Measurements from ENCODE around the gene OASL.

OASL gene

DNA sequence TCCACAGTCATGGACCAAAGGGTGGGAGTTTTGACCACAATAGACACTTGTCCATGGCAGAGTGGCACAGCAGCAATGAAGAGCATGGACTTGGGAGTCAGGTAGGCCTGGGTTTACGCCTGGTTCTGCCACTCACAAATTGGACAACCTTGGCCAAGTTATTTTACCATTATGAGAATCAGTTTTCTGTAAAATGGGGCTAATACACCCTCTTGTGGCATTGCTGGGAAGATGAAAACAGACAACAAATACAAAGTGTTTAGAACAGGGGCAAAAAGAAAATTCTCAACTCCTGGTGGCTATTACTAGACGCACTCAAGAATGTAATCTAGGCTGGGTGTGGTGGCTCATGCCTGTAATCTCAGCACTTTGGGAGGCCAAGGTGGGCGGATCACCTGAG lies 25.3 kb downstream of the OASL start:
- no peak for DNase-seq

DNA sequence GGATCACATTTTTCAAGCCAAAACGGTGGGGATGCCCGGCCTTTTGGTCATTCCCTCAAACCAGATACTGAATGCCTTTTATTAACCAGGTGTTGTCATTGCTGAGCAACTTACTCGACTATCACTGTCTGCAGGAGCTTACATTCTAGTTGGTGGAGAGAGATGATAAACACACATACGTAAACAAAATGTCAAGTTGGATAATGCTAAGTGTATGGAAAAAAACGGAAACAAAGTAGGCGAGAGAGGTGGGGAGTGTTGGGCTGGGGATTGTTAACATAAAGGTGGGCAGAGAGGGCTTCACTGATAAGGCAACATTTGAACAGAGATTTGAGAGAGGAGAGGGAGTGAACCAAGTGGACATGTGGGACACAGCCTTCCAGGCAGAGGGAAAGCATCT lies 27.2 kb downstream of the OASL start:
- no peak for DNase-seq

DNA sequence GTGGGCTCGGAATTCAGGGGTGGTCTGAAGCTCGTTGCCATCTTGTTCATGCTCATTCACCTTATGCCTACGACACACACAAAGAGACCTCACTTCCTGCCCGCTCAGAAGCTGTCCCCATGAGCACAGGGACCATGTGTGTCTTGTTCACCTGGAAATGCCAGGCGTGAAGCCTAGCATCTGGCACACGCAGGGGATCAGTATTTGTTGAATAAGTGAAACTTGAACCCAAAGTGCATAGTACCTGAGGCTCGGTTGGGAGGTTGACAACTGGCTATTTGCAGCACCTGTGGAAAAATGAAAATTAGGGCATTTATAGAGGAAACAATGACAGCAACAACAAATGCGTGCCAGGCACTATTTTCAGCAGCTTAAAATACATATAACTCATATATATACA lies 28.2 kb downstream of the OASL start:
- no peak for DNase-seq

DNA sequence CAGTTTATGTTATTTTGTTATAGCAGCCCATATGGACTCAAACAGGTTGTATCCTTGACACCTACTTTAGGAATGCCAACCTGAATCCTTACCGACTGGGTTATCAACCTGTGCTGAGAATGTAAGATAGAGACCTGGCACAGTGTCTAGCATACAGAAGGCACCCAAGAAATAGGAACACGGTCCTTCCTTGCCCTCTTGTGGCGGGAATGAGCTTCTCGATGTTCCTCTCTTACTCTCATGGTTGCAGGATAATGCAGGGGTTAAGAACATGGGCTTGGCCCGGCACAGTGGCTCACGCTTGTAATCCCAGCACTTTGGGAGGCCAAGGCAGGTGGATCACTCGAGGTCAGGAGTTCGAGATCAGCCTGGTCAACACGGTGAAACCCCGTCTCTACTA lies 29.3 kb downstream of the OASL start:
- DNase-seq = no peak

DNA sequence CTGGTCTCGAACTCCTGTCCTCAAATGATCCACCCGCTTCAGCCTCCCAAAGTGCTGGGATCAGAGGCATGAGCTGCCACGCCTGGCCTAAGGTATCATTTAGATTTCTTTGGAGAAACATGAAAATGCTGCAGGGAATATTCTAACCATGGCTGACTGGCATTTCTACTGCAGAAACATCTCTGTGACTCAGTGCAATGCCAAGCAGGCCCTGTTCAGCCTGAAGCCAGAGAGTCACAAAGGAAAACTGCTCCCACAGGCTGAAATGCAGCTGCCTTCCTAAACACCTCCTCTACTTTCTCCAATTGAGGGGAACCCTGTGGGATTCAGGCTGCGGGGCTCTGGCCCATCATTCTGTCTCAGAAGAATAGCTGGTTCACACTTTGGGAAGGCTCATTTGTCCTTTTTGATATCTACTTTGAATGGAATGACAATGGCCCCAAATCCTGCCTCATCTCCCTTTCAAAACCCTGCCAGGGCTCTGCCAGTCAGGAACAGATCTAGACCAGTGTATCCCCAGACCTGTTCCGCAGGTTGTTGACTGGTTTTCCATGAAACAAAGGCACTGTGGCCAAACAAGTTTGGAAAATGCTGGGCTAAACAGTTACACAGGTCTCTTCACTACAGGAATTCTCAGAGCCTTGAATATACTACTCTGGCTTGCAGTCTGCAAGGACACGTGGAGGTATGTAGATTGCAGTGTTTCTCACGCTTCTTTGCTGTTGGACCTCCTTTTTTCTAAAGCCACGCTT lies 30.5 kb downstream of the OASL start:
- no peak for DNase-seq

DNA sequence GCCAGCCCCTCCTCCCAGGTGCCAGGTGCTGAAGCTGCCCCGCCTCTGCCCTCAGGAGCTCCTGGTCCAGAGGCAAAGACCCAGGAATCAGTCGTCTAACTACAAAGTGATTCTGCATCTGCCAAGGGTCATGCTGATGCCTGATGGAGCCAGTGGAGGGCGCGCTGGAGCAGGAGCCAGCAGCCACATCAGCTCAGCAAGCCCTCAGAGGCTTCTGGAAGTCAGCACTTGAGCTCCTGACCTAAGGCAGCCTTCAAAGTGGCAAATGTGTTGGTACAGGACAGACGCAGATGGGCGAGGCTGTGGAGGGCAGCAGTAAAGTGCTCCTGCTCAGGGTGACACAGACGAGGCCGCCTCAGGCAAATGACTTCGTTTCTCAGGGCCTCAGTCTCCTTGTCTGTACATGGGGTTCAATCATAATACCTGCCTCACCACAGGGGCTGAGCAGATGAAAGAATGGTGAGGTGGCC lies 33.7 kb downstream of the OASL start:
- peak; percentile 63 to 65 for DNase-seq

DNA sequence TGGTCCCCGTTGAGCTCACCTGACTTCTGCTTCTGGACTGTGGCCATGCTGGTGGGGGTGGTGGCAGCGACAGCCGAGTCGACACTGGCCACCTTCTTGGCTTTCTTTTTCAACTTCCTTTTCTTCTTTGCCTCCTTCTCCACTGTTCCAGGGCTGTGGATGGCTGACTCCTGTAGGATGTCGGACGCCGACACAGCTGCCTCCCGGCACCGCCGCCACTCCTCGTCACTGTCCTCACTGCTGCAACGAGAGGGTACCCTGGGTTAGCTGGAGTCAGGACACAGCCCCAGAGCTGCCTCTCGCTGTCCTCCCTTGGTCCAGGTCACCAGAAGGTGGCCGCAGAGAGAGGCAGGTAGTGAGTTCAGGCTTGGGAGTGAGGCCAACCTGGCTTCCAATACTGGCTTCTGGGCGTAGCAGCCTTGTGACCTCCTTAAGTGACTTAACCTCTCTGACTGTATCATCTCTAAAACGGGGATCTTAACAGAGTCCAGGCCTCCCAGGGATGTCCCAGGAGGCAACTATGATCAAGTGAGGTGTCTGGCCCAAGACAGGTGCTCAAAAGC lies 34.7 kb downstream of the OASL start:
- no peak for DNase-seq

DNA sequence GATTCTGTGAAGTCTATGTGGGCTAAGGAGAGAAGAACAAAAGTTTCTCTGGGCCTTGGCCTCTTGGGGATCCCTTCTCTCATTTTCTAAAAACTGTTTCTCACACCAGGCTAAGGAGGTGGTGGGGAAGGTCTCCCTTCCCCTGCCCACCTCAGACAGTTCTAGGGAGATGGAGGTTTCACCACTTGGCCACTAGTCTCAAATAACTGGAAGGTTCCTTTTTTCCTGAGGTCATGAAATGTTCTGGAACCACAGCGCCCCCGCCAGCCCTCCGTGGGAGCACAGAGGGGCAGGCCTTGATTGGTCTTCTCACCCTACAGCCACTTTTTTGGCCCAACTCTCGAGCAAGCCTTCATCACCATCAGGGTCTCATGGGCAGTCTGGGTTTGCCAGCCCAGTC lies 35.4 kb downstream of the OASL start:
- no peak for DNase-seq

DNA sequence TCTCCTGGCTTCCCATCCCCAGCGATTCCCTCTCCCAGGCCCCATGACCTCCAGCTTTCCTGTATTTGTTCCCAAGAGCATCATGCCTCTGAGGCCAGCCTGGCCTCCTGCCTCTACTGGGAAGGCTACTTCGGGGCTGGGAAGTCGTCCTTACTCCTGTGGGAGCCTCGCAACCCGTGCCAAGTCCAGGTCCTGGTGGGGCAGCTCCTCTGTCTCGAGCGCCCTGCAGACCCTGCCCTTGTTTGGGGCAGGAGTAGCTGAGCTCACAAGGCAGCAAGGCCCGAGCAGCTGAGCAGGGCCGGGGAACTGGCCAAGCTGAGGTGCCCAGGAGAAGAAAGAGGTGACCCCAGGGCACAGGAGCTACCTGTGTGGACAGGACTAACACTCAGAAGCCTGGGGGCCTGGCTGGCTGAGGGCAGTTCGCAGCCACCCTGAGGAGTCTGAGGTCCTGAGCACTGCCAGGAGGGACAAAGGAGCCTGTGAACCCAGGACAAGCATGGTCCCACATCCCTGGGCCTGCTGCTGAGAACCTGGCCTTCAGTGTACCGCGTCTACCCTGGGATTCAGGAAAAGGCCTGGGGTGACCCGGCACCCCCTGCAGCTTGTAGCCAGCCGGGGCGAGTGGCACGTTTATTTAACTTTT lies 37.1 kb downstream of the OASL start:
- DNase-seq = no peak

DNA sequence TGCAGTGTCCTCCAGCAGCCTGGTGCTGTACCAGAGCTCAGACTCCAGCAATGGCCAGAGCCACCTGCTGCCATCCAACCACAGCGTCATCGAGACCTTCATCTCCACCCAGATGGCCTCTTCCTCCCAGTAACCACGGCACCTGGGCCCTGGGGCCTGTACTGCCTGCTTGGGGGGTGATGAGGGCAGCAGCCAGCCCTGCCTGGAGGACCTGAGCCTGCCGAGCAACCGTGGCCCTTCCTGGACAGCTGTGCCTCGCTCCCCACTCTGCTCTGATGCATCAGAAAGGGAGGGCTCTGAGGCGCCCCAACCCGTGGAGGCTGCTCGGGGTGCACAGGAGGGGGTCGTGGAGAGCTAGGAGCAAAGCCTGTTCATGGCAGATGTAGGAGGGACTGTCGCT lies 38.0 kb downstream of the OASL start:
- DNase-seq = no peak

DNA sequence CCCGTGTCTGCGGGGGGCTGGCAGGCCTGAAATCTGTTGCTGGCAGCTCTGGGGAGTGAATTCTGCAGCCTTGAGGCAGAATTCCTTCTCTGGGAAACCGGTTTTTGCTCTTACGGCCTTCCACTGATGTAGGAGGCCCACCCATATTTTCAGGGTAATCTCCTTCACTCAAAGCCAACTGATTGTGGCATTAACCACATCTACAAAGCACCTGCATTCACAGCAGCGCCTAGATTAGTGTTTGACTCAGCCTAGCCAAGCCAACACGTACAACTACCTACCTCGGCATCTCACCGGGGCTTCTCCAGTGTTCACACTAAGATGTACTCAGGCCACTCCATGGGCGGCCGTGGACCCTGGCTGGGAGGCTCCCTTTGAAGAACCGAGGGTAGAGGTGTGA lies 38.5 kb downstream of the OASL start:
- no peak for DNase-seq

DNA sequence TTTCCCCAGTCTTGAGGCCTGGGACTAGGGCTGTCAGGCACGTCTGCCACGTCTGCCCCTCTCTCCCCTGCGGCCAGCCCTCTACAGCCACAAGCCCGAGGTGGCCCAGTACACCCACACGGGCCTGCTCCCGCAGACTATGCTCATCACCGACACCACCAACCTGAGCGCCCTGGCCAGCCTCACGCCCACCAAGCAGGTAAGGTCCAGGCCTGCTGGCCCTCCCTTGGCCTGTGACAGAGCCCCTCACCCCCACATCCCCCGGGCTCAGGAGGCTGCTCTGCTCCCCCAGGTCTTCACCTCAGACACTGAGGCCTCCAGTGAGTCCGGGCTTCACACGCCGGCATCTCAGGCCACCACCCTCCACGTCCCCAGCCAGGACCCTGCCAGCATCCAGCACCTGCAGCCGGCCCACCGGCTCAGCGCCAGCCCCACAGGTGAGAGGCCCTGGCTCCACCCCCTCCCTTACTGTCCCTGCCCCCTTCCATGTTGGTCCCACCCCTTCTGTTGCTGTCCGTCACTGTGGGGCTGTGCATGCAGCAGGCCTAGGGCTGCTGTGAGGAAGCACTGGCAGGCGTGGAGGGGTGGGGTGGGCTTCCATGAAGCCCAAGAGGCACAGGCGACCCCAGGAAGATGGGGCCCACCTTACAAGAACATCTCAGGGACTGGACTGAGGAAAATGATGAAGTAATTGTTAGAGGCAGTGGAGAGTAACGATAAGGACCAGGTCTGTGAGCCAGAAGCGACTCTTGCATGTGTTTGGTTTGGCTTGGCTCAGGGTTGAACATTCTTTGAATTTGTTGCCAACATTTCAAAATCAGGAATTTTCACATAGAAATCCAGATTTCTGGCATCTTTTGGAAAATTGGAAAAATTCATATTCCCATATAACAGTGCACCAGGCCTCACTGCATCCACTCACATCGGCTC lies 39.6 kb downstream of the OASL start:
- no peak for DNase-seq

DNA sequence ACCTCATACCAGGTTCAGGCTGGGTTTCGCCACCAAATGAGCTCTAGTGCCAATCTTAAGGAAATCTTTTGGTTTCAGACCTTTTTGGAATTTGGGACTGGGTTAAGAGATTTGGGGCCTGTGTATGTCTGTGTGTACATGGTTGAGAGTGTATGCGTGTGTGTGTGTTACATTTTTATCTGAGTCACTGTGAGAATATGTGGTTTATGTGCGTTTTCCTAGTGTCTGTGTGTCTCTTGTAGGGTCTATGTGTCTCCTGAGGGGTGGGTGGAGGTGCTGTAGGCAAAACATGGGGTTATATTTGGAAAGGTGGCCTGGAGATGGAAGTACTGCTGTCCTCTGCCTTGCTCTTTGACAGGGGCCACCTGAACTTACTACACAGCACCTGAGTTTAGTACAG lies 40.6 kb downstream of the OASL start:
- no peak for DNase-seq

DNA sequence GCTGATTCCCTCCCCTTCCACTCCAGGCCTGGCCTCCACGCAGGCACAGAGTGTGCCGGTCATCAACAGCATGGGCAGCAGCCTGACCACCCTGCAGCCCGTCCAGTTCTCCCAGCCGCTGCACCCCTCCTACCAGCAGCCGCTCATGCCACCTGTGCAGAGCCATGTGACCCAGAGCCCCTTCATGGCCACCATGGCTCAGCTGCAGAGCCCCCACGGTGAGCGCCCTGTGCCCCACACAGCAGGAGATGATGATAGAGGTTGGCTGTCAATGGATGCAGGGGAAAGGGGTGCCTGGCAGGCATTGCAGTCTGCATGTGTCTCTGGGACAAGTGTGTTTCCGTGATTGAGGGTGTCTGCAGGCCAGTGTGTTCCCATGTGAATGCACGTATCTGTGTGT lies 41.6 kb downstream of the OASL start:
- no peak for DNase-seq

DNA sequence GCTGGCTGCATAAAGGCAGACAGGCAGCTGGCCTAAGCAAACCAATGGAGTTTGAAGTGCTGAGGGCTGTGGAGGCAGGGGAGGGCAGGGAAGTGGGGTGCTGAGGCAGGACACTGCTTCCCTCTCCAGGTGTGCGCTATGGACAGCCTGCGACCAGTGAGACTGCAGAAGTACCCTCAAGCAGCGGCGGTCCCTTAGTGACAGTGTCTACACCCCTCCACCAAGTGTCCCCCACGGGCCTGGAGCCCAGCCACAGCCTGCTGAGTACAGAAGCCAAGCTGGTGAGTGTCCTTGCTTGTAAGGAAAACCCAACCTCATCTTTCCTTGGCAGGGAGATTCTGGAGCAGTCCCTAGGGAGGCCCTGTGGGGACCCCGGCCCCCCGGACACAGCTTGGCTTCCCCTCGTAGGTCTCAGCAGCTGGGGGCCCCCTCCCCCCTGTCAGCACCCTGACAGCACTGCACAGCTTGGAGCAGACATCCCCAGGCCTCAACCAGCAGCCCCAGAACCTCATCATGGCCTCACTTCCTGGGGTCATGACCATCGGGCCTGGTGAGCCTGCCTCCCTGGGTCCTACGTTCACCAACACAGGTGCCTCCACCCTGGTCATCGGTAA lies 42.8 kb downstream of the OASL start:
- no peak for DNase-seq

DNA sequence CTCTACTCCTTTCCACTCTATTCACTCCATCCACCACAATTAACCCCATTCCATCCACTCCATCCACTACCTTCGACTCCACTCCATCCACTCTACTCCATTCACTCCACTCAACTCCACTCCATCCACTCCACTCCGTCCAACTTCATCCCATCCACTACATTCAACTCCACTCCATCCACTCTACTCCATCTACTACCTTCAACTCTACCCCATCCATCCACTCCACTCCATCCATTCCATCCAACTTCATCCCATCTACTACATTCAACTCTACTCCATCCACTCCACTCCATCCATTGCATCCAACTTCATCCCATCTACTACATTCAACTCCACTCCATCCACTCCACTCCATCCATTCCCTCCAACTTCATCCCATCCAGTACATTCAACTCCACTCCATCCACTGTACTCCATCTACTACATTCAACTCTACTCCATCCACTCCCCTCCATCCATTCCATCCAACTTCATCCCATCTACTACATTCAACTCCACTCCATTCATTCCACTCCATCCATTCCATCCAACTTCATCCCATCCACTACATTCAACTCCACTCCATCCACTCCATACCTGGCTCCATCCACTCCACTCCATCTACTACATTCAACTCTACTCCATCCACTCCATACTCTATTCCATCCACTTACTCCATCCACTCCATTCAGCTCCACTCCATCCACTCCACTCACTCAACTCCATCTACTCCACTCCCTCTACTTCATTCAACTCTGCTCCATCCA lies 44.3 kb downstream of the OASL start:
- no peak for DNase-seq

DNA sequence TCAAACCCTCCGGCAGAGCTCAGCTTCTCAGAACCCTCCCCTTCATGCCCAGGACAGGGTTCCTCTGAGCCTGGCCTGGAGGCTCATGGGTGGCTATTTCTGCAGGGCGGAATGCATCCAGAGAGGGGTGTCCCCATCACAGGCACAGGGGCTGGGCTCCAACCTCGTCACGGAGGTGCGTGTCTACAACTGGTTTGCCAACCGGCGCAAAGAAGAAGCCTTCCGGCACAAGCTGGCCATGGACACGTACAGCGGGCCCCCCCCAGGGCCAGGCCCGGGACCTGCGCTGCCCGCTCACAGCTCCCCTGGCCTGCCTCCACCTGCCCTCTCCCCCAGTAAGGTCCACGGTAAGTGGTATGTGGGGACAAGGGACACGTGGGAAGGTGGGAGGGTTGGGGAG lies 45.0 kb downstream of the OASL start:
- no peak for DNase-seq

DNA sequence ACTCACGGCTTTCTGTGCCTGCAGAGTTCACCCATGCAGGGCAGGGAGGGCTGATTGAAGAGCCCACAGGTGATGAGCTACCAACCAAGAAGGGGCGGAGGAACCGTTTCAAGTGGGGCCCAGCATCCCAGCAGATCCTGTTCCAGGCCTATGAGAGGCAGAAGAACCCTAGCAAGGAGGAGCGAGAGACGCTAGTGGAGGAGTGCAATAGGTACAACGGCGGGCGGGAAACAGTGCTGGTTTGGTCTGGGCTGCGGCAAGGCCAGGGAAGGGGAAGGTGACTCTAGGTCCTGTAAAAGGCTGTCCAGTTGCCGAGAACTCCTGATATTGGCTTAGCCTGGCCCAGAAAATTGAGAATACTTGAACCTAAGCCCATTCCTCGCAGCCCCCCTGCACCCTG lies 45.5 kb downstream of the OASL start:
- DNase-seq = no peak

DNA sequence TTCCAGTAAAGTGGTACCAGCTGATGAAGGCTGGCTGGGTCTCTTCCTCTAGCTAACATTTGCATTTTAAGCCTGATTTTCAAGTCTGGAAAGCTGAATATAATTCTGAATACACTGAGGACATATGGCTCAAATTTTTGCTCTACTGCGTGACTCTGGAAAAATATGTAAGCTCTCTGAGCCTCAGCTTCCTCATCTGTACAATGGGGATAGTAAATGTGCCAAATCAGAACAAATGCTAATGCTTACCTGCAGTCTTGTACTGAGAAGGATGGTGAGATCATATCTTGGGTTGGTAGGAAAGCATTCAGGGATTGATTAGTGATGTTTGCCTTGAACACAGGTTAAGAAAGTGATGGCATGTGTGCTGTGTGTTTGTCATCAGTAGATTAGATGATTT lies 46.1 kb downstream of the OASL start:
- DNase-seq = no peak

DNA sequence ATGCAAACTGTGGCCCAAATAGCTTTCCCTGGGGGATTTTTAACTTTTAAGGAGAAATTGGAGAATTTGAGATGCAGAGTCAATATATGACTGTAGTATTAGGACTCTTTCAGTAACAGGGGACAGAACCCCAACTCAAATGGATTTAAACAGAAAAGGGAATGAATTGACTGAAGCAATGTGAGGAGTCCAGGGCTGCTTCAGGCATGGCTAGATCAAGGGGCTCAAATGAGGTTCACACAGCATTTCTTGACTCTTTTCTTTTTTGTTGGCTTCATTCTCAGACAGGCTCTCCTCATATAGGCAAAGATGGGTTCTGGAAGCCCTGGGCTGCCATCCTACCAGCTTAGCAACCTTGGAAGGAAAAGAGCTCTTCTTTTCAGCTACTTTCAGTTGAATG lies 47.1 kb downstream of the OASL start:
- DNase-seq = no peak

DNA sequence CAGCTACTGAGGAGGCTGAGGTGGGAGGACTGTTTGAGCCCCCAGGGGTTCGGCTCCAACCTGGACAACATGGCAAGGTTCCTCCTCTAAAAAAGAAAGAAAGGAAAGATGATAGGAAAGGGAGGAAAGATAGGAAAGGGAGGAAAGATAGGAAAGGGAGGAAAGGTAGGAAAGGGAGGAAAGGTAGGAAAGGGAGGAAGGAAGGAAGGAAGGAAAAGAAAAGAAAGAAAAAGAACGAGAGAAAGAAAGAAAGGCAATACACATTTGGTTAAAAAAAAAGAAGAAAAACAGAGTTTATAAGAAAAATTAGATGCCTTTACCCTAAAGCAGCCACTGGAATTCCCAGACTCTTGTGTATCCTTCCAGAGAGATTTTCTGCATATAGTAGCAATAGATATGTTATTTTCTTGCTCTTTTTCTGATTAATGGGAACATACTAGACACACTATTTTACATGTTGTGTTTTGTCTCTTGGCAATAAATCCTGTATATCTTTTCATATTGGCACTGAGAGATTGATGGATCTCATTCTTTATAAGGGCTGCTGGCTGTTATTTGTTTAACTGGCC lies 48.5 kb downstream of the OASL start:
- DNase-seq = no peak

DNA sequence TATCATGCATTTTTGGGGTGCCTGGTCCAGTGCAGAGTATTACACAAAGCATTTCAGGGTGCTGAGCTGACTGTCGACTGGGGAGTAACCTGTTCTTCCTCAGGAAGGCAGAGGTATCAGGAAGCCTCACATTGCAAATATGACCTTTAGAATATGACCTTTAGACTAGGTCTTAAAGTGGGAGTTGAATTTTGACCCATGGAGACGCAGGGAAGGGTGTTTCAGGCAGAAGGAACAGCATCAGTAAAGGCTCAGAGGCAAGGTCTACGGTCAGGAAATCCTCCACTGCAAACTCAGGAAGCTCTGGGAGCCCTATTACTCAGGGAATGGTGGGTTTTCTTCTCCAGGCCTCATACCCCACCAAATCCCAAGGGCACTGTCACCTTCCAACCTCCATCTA lies 49.4 kb downstream of the OASL start:
- no peak for DNase-seq
